PC-3 (cell line): Measurements from ENCODE around the gene TSPAN9.

ENCODE experiments used
- EZH2 ChIP-seq: fragments of 300-600 bp; sonication (generic); IDR thresholded peaks from one replicate; pipeline ENCODE4 v1.6.1; 2017; ENCODE audit warnings: antibody characterized with exemption, mild to moderate bottlenecking, low read length; ENCODE audit not compliant: unreplicated experiment
- EZH2phosphoT487 ChIP-seq: fragments of 300-600 bp; sonication (generic); IDR thresholded peaks from 2 replicates; pipeline ENCODE4 v1.6.1; 2018; ENCODE audit warnings: mild to moderate bottlenecking, antibody characterized with exemption, low read length, borderline replicate concordance
- TF ChIP-seq, protein P1 (sequence below): fragments of 300-600 bp; sonication (generic); conservative IDR thresholded peaks from 2 replicates; pipeline ENCODE4 v1.5.1; 2017; ENCODE audit warnings: antibody characterized with exemption, low read depth, mild to moderate bottlenecking, low read length

DNA sequence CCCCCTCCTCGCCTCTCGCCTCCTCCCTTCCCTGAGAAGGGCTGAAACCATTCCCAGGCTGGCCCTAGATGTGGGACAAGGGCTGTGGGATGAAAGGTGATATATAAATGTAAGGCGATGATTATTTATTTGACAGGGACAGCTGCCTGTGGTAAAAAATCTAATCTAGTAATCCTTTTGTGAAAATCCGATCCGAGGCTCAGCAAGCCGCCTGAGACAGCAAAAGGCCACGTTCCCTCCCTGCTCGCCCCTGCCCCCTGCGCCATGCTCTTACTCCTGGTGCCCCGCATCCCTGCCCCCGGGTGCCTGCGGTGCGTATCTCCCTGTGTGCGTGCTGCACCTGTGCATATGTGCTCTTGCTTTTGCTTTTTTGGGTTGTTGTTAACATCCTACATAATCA is 65.2 kb downstream of the TSPAN9 start:
- TF ChIP-seq EZH2 (no peak), EZH2phosphoT487 (no peak)
- TF ChIP-seq, protein P1, sequence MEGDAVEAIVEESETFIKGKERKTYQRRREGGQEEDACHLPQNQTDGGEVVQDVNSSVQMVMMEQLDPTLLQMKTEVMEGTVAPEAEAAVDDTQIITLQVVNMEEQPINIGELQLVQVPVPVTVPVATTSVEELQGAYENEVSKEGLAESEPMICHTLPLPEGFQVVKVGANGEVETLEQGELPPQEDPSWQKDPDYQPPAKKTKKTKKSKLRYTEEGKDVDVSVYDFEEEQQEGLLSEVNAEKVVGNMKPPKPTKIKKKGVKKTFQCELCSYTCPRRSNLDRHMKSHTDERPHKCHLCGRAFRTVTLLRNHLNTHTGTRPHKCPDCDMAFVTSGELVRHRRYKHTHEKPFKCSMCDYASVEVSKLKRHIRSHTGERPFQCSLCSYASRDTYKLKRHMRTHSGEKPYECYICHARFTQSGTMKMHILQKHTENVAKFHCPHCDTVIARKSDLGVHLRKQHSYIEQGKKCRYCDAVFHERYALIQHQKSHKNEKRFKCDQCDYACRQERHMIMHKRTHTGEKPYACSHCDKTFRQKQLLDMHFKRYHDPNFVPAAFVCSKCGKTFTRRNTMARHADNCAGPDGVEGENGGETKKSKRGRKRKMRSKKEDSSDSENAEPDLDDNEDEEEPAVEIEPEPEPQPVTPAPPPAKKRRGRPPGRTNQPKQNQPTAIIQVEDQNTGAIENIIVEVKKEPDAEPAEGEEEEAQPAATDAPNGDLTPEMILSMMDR: no peak
